ENCODE measurements around the gene PDXK. TPM values are rescaled to one million over a fixed set of nuclear protein-coding genes. Genes with fewer than 3 reads are reported as not detected.

The PDXK gene
- total RNA-seq, 1 donor from 2014 or later = 54.0 TPM

GRCh38 chr21:43728154-43728466 lies 9.2 kb downstream of the PDXK start:
- Histone ChIP-seq H3K36me3 (no peaks in the 10 kb centered on the region), H3K4me3 (peak overlapping the region; percentile 63), H2AFZ (replicated peaks) (no peak overlapping the region), H3K79me2 (ENCODE audit: low read depth) (peaks cover 24% of the 10 kb centered on the region), H3K4me1 (no peaks in the 10 kb centered on the region), H3K4me2 (peak overlapping the region; percentile 84), H3K9me3 (ENCODE audit: low read depth) (no peaks in the 10 kb centered on the region), H3K27ac (no peak overlapping the region), H3F3A (ENCODE audit: low read depth) (peaks cover 9% of the 10 kb centered on the region), H4K20me1 (ENCODE audit: low read depth) (no peaks in the 10 kb centered on the region), H3K27me3 (no peaks in the 10 kb centered on the region), H3K9ac (no peak overlapping the region)
- DNase-seq (ENCODE audit: low spot score) = no peak
- Mint-ChIP-seq H3K27ac (peak overlapping the region; percentile 60), H3K27me3 (ENCODE audit: insufficient read depth, low read depth) (peaks cover 7% of the 10 kb centered on the region), H3K36me3 (no peaks in the 10 kb centered on the region), H3K4me1 (peaks cover 32% of the 10 kb centered on the region), H3K4me3 (peak overlapping the region; percentile 88), H3K9me3 (no peaks in the 10 kb centered on the region)
- TF ChIP-seq EZH2phosphoT487 (IDR thresholded peaks at IDR 0.05) = no peak
- TF ChIP-seq, protein P1, sequence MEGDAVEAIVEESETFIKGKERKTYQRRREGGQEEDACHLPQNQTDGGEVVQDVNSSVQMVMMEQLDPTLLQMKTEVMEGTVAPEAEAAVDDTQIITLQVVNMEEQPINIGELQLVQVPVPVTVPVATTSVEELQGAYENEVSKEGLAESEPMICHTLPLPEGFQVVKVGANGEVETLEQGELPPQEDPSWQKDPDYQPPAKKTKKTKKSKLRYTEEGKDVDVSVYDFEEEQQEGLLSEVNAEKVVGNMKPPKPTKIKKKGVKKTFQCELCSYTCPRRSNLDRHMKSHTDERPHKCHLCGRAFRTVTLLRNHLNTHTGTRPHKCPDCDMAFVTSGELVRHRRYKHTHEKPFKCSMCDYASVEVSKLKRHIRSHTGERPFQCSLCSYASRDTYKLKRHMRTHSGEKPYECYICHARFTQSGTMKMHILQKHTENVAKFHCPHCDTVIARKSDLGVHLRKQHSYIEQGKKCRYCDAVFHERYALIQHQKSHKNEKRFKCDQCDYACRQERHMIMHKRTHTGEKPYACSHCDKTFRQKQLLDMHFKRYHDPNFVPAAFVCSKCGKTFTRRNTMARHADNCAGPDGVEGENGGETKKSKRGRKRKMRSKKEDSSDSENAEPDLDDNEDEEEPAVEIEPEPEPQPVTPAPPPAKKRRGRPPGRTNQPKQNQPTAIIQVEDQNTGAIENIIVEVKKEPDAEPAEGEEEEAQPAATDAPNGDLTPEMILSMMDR (IDR thresholded peaks at IDR 0.05) = no peak

DNA sequence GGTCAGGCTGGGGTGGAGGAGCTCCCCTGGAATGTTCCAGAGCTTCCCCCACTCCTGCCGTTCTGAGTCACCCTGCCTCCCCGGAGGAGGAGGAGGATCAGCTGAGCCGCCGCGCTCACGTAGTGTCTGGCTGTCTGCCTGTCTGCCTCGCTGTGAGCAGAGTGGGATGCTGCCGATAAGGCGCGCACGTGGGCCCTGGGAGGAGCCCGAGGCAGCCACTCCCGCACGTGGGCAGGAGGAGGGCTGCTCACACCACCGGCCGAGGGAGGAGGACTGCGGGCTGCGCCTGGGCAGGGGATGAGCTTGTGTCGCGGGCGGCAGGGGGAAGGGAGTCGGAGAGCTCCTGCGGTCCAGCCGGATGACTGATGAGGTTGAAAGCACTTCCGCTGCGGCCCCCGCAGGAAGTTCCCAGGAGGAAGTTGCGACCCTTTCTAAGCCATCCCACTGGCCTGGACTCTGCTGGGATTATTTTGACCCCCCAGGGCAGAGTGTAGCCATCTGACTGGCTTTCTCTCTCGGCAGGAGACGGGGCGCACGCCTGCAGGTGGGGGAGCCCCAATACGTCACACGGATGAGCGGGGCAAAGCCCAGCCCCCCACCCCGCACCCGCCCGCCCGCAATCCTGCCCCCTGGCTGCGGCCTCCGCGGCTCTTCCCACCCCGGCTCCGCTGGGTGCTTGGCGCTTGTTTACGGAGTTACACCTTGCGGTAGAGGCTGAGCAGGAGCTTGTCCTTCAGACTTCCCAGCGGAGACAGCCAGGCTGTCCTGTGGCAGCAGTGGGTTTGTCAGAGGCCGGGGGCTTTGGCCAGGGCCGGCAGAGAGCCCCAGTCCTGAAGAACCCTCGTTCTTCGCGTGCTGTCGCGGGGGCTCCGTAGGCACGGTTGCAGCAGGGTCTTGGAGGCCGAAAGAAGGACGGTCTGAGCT lies 9.8 kb downstream of the PDXK start:
- H3K9me3 Mint-ChIP-seq = no peaks in the 10 kb centered on the region
- Histone ChIP-seq H4K20me1 (ENCODE audit: low read depth) (no peaks in the 10 kb centered on the region), H2AFZ (replicated peaks) (peak overlapping the region; percentile 65), H3K4me3 (peak overlapping the region; percentile 63), H3K79me2 (ENCODE audit: low read depth) (peaks cover 24% of the 10 kb centered on the region), H3K27me3 (no peaks in the 10 kb centered on the region), H3K36me3 (no peaks in the 10 kb centered on the region), H3K4me2 (peak overlapping the region; percentile 84), H3F3A (ENCODE audit: low read depth) (peaks cover 9% of the 10 kb centered on the region), H3K27ac (no peak overlapping the region), H3K9ac (peak overlapping the region; percentile 56), H3K4me1 (no peaks in the 10 kb centered on the region), H3K9me3 (ENCODE audit: low read depth) (no peaks in the 10 kb centered on the region)
- peak overlapping the region; percentile 88 for H3K4me3 Mint-ChIP-seq
- H3K36me3 Mint-ChIP-seq = no peaks in the 10 kb centered on the region
- DNase-seq (ENCODE audit: low spot score) = peak; percentile 87
- TF ChIP-seq, protein P1 (IDR thresholded peaks at IDR 0.05) = peak; percentile 56
- TF ChIP-seq EZH2phosphoT487 (IDR thresholded peaks at IDR 0.05) (no peak), EZH2 (IDR thresholded peaks at IDR 0.05) (no peak)
- H3K27ac Mint-ChIP-seq = peak overlapping the region; percentile 93
- peaks cover 9% of the 10 kb centered on the region for H3K27me3 Mint-ChIP-seq (ENCODE audit: insufficient read depth, low read depth)
- H3K4me1 Mint-ChIP-seq = peaks cover 37% of the 10 kb centered on the region

- no peaks in the 10 kb centered on the region for H3K4me1 ChIP-seq
- H3K27me3 ChIP-seq = no peaks in the 10 kb centered on the region
- no peak for DNase-seq (ENCODE audit: low spot score)
- TF ChIP-seq, protein P1 (IDR thresholded peaks at IDR 0.05) = no peak
- TF ChIP-seq EZH2 (IDR thresholded peaks at IDR 0.05) (no peak), EZH2phosphoT487 (IDR thresholded peaks at IDR 0.05) (no peak)
- H3K4me3 ChIP-seq = no peak overlapping the region
- H3K36me3 Mint-ChIP-seq = peaks cover under 1% of the 10 kb centered on the region
- peaks cover 38% of the 10 kb centered on the region for H3K4me1 Mint-ChIP-seq
- H3K36me3 ChIP-seq = no peaks in the 10 kb centered on the region
- H4K20me1 ChIP-seq (ENCODE audit: low read depth) = no peaks in the 10 kb centered on the region
- peak overlapping the region; percentile 63 for H3K27ac Mint-ChIP-seq
- peaks cover 24% of the 10 kb centered on the region for H3K79me2 ChIP-seq (ENCODE audit: low read depth)
- peaks cover 9% of the 10 kb centered on the region for H3K27me3 Mint-ChIP-seq (ENCODE audit: insufficient read depth, low read depth)
- peaks cover 9% of the 10 kb centered on the region for H3F3A ChIP-seq (ENCODE audit: low read depth)
- H3K9me3 Mint-ChIP-seq = no peaks in the 10 kb centered on the region
- H2AFZ ChIP-seq (replicated peaks) = no peak overlapping the region
- no peak overlapping the region for H3K4me2 ChIP-seq
- H3K9ac ChIP-seq = no peak overlapping the region
- peak overlapping the region; percentile 65 for H3K4me3 Mint-ChIP-seq
- H3K27ac ChIP-seq = no peak overlapping the region
- no peaks in the 10 kb centered on the region for H3K9me3 ChIP-seq (ENCODE audit: low read depth)
Measured at GRCh38 chr21:43731476-43731875, 12.5 kb downstream of the PDXK start.
